NCI-H345 (cell line): Measurements from ENCODE around the gene OR51D1.

Experiments
- DNase-seq: peaks from one replicate; lab custom pipeline; 2025; lab: John Stamatoyannopoulos, UW

OR51D1 gene

GRCh38 chr11:4636962-4637661 is at the start of gene OR51D1:
OR51D1 (plus strand) TSS chr11:4637477; CDS start chr11:4639791, 2,314 bp downstream.
- peak; percentile 64 for DNase-seq

GRCh38 chr11:4589017-4589416 is 48.3 kb upstream of the OR51D1 start:
- DNase-seq: no peak

GRCh38 chr11:4593739-4594138 is 43.5 kb upstream of the OR51D1 start, which contains the start of gene OR52I1:
OR52I1 (plus strand) TSS chr11:4594039; CDS start chr11:4594039, 0 bp downstream.
- no peak for DNase-seq

DNA sequence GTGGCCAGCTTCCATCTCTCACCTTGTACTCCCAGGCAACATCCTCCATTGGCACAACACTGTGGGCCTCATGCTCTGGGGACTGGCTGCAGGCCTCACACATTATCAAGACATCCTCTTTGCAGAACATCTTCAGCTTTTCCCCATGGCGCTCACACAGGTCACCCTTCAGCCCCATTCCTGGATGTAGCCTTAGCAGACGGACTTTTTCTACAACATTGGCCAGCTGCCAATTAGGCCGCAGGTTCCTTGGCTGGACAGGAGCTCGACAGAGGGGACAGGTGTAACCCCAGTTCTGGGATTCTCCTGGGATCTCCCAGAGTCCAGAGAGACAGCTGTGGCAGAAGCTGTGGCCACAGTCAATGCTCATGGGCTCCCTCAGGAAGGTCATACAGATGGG is 32.2 kb upstream of the OR51D1 start:
- no peak for DNase-seq

GRCh38 chr11:4606231-4607015 is 30.9 kb upstream of the OR51D1 start:
- DNase-seq: peak; percentile 15

DNA sequence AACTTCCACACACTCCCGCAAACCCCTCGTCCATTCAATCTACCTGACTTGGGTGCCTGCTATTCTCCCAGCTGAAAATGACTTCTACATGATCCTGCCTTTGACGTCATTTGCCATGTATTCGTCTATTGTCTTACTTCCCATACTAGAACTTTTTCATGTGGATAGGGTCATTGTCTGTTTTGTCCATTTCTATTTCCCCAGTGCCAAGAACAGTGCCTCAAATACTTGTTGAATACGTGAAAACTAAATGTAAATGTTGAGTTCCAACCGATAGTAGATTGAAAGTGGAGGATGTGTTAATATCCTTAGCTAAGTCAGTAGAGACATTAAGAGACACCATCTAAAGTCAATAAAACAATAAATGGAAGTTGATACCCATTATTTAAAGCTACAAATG is 30.2 kb upstream of the OR51D1 start:
- DNase-seq: no peak

GRCh38 chr11:4607781-4608666 is 29.3 kb upstream of the OR51D1 start, which contains the start of gene TRIM68:
TRIM68 (minus strand) TSS chr11:4608231; CDS start chr11:4605504, 2,727 bp downstream.
- DNase-seq: peak; percentile 75

DNA sequence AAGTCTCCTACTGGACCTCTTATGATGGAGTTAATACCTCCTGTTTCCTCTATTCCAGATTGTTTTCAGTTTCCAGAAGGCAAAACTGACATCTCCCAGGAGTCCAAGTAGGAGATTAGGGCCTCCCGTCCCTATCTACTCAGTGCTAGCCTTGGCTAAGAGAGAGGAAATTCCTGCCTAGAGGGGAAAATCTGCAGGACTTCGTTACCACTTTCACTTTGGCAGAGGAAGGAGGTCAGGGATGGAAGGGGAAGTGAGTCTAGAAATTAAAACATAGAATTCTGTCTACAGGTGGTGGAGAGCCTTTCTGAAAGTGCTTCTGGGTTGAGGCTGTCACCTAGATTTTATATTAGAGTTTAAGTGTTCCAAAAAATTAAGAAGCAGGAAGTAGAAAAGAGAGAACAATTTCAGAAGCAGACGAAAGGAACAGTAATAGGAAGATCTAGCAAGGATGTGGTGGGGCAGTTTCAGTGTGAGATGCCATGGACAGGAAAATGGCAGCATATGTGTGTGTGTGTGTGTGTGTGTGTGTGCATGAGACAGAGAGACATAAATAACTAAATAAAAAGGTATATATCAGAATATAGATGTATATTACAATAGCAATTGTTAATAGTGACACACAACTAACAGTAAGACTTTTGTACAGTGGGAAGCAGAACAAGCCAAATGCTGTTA is 26.9 kb upstream of the OR51D1 start:
- DNase-seq: no peak

- no peak for DNase-seq
These were observed 25.3 kb upstream of the OR51D1 start for GRCh38 chr11:4611986-4612385.

GRCh38 chr11:4615856-4616444 is 21.3 kb upstream of the OR51D1 start:
- DNase-seq: no peak

GRCh38 chr11:4619514-4619913 is 17.8 kb upstream of the OR51D1 start:
- no peak for DNase-seq

- DNase-seq: peak; percentile 91
These were observed 10.8 kb upstream of the OR51D1 start for GRCh38 chr11:4626207-4627099.

DNA sequence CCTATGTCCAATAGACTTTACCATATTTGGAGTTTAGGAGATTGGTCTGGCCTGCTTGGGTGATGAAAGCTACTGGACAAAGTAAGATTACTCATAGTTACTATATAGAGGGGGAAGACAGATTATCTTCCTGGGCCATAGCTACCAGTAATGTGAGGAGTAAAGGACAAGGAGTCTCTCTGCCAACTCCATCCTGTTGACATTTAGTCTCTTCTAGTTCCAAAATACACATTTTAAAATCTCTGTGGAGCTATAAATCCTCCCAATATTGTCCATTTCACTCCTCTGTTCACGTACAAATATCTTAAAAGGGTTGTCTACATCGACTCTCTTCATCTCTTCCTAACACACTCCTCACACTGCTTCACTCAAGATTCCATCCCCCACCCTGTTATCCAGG is 1.1 kb upstream of the OR51D1 start:
- DNase-seq: no peak

GRCh38 chr11:4637662-4638047 is 378 bp downstream of the OR51D1 start:
- DNase-seq: no peak

DNA sequence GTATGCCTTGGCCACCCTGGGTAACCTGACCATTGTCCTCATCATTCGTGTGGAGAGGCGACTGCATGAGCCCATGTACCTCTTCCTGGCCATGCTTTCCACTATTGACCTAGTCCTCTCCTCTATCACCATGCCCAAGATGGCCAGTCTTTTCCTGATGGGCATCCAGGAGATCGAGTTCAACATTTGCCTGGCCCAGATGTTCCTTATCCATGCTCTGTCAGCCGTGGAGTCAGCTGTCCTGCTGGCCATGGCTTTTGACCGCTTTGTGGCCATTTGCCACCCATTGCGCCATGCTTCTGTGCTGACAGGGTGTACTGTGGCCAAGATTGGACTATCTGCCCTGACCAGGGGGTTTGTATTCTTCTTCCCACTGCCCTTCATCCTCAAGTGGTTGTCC is 2.7 kb downstream of the OR51D1 start:
- no peak for DNase-seq

GRCh38 chr11:4641501-4641900 is 4.2 kb downstream of the OR51D1 start:
- no peak for DNase-seq

DNA sequence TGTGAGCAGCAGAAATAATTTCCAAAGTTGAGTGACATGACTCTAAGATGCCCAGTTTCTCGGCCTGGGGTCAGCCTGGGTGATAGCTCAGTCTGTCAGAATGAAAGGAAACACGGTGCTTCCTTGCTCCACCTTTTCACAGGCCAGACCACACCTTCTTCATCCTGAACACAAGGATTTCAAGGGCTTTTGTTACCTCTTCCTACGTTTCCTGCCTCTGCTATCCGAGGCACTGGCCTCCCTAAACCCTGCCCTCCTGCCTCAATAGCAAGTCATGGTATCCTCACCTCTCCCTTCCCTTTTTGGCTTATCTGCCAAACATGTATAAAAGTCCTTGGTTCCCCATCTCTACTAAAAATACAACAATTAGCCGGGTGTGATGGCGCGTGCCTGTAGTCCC is 4.8 kb downstream of the OR51D1 start:
- DNase-seq: no peak

- no peak for DNase-seq
These were observed 5.8 kb downstream of the OR51D1 start for GRCh38 chr11:4643076-4643475.

DNA sequence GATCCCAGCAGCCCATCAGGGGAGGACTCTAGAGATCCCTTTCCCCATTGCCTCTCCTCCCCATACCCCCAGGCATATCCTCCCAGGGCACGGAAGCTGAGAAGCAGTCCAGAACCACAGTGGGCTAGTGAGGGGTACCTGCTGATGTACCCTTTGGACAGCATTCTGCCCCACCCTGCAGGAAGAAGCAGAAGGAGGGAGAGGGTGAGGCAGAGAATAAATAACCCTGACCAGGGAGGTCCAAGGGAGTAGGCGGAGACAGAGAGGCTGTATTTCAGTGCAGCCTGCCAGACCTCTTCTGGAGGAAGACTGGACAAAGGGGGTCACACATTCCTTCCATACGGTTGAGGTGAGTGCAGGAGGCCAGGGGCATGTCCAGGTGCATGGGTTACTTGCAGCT is 6.4 kb downstream of the OR51D1 start, which contains the start of gene OR51E1:
Gene OR51E1, plus strand, starts transcription at position 301 of the 400 bp plus-strand sequence. CDS start 8,545 bp downstream, outside the sequence.
- no peak for DNase-seq

- DNase-seq: no peak
These were observed 7.0 kb downstream of the OR51D1 start for GRCh38 chr11:4644233-4644632.
